ENCODE measurements around the gene DEFB131A.
"Not testable (repeated sequence)": the region's sequence is repeated elsewhere in the genome, so short reads cannot be mapped to it uniquely, and the experiment has no call there.

Gene DEFB131A

GRCh38 chr4:9444114-9444513 lies at the start of gene DEFB131A:
Gene DEFB131A (plus strand): TSS chr4:9444414. CDS start chr4:9444534, 120 bp downstream.
- DNase-seq: not testable (repeated sequence)

GRCh38 chr4:9405774-9406173 lies 38.4 kb upstream of the DEFB131A start:
- not testable (repeated sequence) for DNase-seq

GRCh38 chr4:9406491-9406890 lies 37.7 kb upstream of the DEFB131A start:
- DNase-seq: not testable (repeated sequence)

- DNase-seq: no peak
Measured at GRCh38 chr4:9409793-9410192, 34.4 kb upstream of the DEFB131A start.

- not testable (repeated sequence) for DNase-seq
Measured at GRCh38 chr4:9421884-9422455, 22.2 kb upstream of the DEFB131A start.

- not testable (repeated sequence) for DNase-seq
Measured at GRCh38 chr4:9425916-9426315, 18.3 kb upstream of the DEFB131A start.

GRCh38 chr4:9430061-9430460 lies 14.2 kb upstream of the DEFB131A start:
- not testable (repeated sequence) for DNase-seq

- not testable (repeated sequence) for DNase-seq
Measured at GRCh38 chr4:9433320-9433719, 10.9 kb upstream of the DEFB131A start.

- not testable (repeated sequence) for DNase-seq
Measured at GRCh38 chr4:9436728-9437127, 7.5 kb upstream of the DEFB131A start.

- not testable (repeated sequence) for DNase-seq
Measured at GRCh38 chr4:9442355-9442754, 1.9 kb upstream of the DEFB131A start.

- DNase-seq: not testable (repeated sequence)
Measured at GRCh38 chr4:9444681-9445080, 467 bp downstream of the DEFB131A start.

- DNase-seq: not testable (repeated sequence)
Measured at GRCh38 chr4:9452251-9452650, 8.0 kb downstream of the DEFB131A start.

- DNase-seq: not testable (repeated sequence)
Measured at GRCh38 chr4:9454284-9454683, 10.1 kb downstream of the DEFB131A start.

GRCh38 chr4:9455046-9455445 lies 10.8 kb downstream of the DEFB131A start:
- not testable (repeated sequence) for DNase-seq

GRCh38 chr4:9479466-9479865 lies 35.3 kb downstream of the DEFB131A start:
- not testable (repeated sequence) for DNase-seq

GRCh38 chr4:9480066-9480465 lies 35.9 kb downstream of the DEFB131A start:
- not testable (repeated sequence) for DNase-seq

- not testable (repeated sequence) for DNase-seq
Measured at GRCh38 chr4:9482871-9483270, 38.7 kb downstream of the DEFB131A start.

GRCh38 chr4:9483682-9484081 lies 39.5 kb downstream of the DEFB131A start:
- not testable (repeated sequence) for DNase-seq

GRCh38 chr4:9486880-9487279 lies 42.7 kb downstream of the DEFB131A start:
- DNase-seq: not testable (repeated sequence)

- not testable (repeated sequence) for DNase-seq
Measured at GRCh38 chr4:9488796-9489195, 44.6 kb downstream of the DEFB131A start.

- DNase-seq: not testable (repeated sequence)
Measured at GRCh38 chr4:9490496-9490895, 46.3 kb downstream of the DEFB131A start.

GRCh38 chr4:9490986-9491385 lies 46.8 kb downstream of the DEFB131A start:
- not testable (repeated sequence) for DNase-seq

- not testable (repeated sequence) for DNase-seq
Measured at GRCh38 chr4:9493589-9493988, 49.4 kb downstream of the DEFB131A start.

- DNase-seq: not testable (repeated sequence)
Measured at GRCh38 chr4:9494256-9495035, 50.2 kb downstream of the DEFB131A start.

Measured in CD4-positive, alpha-beta T cell treated with Interleukin-4 for 4 hours (primary cell).